Endodermal cell (in vitro differentiated cells): ENCODE data around the gene OR13C9. TPM values are rescaled to one million over a fixed set of nuclear protein-coding genes. Genes with fewer than 3 reads are reported as not detected.
"Not testable (repeated sequence)": the region's sequence is repeated elsewhere in the genome, so short reads cannot be mapped to it uniquely, and the experiment has no call there.

Experiments
- DNase-seq: peaks from one replicate; pipeline ENCODE4 v3.0.0-alpha.2; 2017
- H3K27ac ChIP-seq: 2 replicates; pipeline ENCODE4 v1.5.1; 2013; ENCODE audit warnings: mild to moderate bottlenecking, low read depth, low read length, moderate library complexity
- H3K27me3 ChIP-seq: 2 replicates; pipeline ENCODE4 v1.6.1; 2013; ENCODE audit warnings: mild to moderate bottlenecking, low read length, moderate library complexity; ENCODE audit not compliant: insufficient read depth, control insufficient read depth, poor library complexity, severe bottlenecking
- H3K36me3 ChIP-seq: 2 replicates; pipeline ENCODE4 v1.7.0; 2013; ENCODE audit warnings: mild to moderate bottlenecking, low read length, moderate library complexity; ENCODE audit not compliant: control insufficient read depth, insufficient read depth
- H3K4me1 ChIP-seq: one replicate; pipeline ENCODE4 v1.7.0; 2013; ENCODE audit warnings: low read length; ENCODE audit not compliant: control insufficient read depth, insufficient read depth
- H3K4me3 ChIP-seq: 2 replicates; pipeline ENCODE4 v1.5.1; 2013; ENCODE audit warnings: mild to moderate bottlenecking, low read length, moderate library complexity
- H3K9ac ChIP-seq: 2 replicates; pipeline ENCODE4 v1.6.1; 2013; ENCODE audit warnings: mild to moderate bottlenecking, low read length, moderate library complexity; ENCODE audit not compliant: poor library complexity, severe bottlenecking; ENCODE audit errors: extremely low read depth
- H3K9me3 ChIP-seq: 2 replicates; pipeline ENCODE4 v1.6.1; 2013; ENCODE audit warnings: mild to moderate bottlenecking, low read length, moderate library complexity; ENCODE audit not compliant: control insufficient read depth
- H3K27ac Mint-ChIP-seq: 2 replicates; pipeline ENCODE4 v1.8.0; 2020; ENCODE audit warnings: mixed read lengths
- H3K27me3 Mint-ChIP-seq: 2 replicates; pipeline ENCODE4 v1.8.0; 2021; ENCODE audit warnings: mild to moderate bottlenecking, mixed read lengths; ENCODE audit not compliant: insufficient read depth
- H3K36me3 Mint-ChIP-seq: 2 replicates; pipeline ENCODE4 v1.8.0; 2020; ENCODE audit warnings: low read depth, mixed read lengths
- H3K4me1 Mint-ChIP-seq: 2 replicates; pipeline ENCODE4 v1.8.0; 2020; ENCODE audit warnings: mixed read lengths
- H3K4me3 Mint-ChIP-seq: 2 replicates; pipeline ENCODE4 v1.8.0; 2020; ENCODE audit warnings: mild to moderate bottlenecking, moderate library complexity, mixed read lengths
- H3K9me3 Mint-ChIP-seq: 2 replicates; pipeline ENCODE4 v1.8.0; 2020; ENCODE audit warnings: mild to moderate bottlenecking, mixed read lengths
- WGBS, 2 experiments: methylation state at CpG; one replicate each; pipeline versions ENCODE4 v1.1.5 to v1.1.7; 2013; ENCODE audit warnings: missing lambda C conversion rate in 2 of 2, mixed read lengths in 1 of 2; ENCODE audit not compliant: insufficient coverage in 1 of 2, insufficient read length in 1 of 2; 5-methylcytosine and 5-hydroxymethylcytosine counted together
- total RNA-seq, 2 donors: library from RNA; stranded (reverse); fragmentation: NEBNext Ultra II Directional in 1 of 2; extraction: Animal tissue kit (Norgen Biotek cat#: 25700) in 1 of 2; gene quantifications; 2 replicates in 1 of 2; 3 replicates in 1 of 2; pipeline ENCODE4 v1.2.1, GENCODE V29; 2021
- TF ChIP-seq, protein P1 (sequence below): fragments of 200-600 bp; sonication (generic); conservative IDR thresholded peaks from 2 replicates; pipeline ENCODE4 v1.5.0; 2021; ENCODE audit warnings: antibody characterized with exemption, mild to moderate bottlenecking

Gene OR13C9
- total RNA-seq, 2 donors from 2014 or later: not detected

DNA sequence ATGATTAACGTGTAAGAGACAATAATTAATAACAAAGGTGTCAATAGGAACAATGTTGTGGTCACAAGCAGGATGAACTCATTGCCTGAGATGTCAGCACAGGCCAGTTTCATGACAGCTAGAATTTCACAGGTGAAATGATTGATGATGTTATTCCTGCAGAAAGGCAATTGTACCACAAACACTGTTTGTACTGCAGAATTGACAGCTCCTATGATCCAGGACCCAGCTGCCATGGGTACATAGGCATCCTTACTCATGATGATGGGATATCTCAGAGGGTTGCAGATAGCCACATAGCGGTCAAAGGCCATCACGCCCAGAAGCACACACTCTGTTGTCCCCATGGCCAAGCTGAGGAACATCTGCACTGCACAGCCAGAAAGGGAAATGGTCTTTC lies 19.3 kb downstream of the OR13C9 start:
- H3K4me1 ChIP-seq, H3K4me1 Mint-ChIP-seq, DNase-seq, H3K4me3 Mint-ChIP-seq, H3K9me3 Mint-ChIP-seq, H3K27me3 ChIP-seq, H3K4me3 ChIP-seq, H3K36me3 Mint-ChIP-seq, H3K36me3 ChIP-seq, H3K9ac ChIP-seq, H3K9me3 ChIP-seq, H3K27ac Mint-ChIP-seq, H3K27me3 Mint-ChIP-seq, H3K27ac ChIP-seq: not testable (repeated sequence)
- 67% methylated on average over 3 of the region's 3 CpGs; no CpG with 5 or more reads in 1 of the 2 experiments for WGBS, 2 experiments

DNA sequence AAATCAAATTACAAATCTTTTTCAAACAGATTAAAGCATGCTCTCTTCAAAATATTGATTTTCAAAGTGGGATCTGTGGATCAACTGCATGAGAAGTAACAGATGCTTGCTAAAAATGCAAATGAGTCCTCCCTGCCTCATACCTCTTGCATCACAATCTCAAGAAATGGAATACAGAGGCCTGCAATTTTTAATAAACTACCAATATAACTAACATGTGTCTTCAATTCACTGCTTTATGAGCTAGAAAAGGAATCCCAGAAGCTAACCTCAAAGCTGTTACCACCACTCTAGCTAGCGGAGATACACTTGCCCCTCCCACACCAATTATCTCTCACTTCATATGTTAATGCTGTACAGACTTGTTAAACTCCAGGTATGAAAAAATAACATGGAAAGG lies 28.4 kb downstream of the OR13C9 start:
- Mint-ChIP-seq H3K36me3 (no peaks in the 10 kb centered on the region), H3K27ac (no peak overlapping the region), H3K4me3 (no peak overlapping the region), H3K4me1 (no peaks in the 10 kb centered on the region), H3K9me3 (no peaks in the 10 kb centered on the region), H3K27me3 (peaks cover 2% of the 10 kb centered on the region)
- TF ChIP-seq, protein P1, sequence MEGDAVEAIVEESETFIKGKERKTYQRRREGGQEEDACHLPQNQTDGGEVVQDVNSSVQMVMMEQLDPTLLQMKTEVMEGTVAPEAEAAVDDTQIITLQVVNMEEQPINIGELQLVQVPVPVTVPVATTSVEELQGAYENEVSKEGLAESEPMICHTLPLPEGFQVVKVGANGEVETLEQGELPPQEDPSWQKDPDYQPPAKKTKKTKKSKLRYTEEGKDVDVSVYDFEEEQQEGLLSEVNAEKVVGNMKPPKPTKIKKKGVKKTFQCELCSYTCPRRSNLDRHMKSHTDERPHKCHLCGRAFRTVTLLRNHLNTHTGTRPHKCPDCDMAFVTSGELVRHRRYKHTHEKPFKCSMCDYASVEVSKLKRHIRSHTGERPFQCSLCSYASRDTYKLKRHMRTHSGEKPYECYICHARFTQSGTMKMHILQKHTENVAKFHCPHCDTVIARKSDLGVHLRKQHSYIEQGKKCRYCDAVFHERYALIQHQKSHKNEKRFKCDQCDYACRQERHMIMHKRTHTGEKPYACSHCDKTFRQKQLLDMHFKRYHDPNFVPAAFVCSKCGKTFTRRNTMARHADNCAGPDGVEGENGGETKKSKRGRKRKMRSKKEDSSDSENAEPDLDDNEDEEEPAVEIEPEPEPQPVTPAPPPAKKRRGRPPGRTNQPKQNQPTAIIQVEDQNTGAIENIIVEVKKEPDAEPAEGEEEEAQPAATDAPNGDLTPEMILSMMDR: no peak
- Histone ChIP-seq H3K27ac (no peak overlapping the region), H3K9me3 (no peaks in the 10 kb centered on the region), H3K4me1 (no peaks in the 10 kb centered on the region), H3K27me3 (no peaks in the 10 kb centered on the region), H3K4me3 (no peak overlapping the region), H3K36me3 (no peaks in the 10 kb centered on the region), H3K9ac (no peak overlapping the region)
- no peak for DNase-seq
- 0 to 21% methylated on average over 1 of the region's 1 CpG for WGBS, 2 experiments

GRCh38 chr9:104586496-104587180 lies 31.4 kb downstream of the OR13C9 start:
- Histone ChIP-seq H3K27ac (no peak overlapping the region), H3K27me3 (no peaks in the 10 kb centered on the region), H3K36me3 (no peaks in the 10 kb centered on the region), H3K9me3 (no peaks in the 10 kb centered on the region), H3K9ac (no peak overlapping the region), H3K4me3 (no peak overlapping the region), H3K4me1 (no peaks in the 10 kb centered on the region)
- TF ChIP-seq, protein P1: no peak
- Mint-ChIP-seq H3K36me3 (no peaks in the 10 kb centered on the region), H3K27me3 (peaks cover 2% of the 10 kb centered on the region), H3K4me3 (no peak overlapping the region), H3K4me1 (no peaks in the 10 kb centered on the region), H3K9me3 (no peaks in the 10 kb centered on the region), H3K27ac (no peak overlapping the region)
- DNase-seq: no peak
- 89% methylated on average over 1 of the region's 1 CpG; no CpG with 5 or more reads in 1 of the 2 experiments for WGBS, 2 experiments

- H3K27ac ChIP-seq: no peak overlapping the region
- Mint-ChIP-seq H3K36me3 (no peaks in the 10 kb centered on the region), H3K4me1 (no peaks in the 10 kb centered on the region), H3K4me3 (no peak overlapping the region), H3K27ac (no peak overlapping the region), H3K27me3 (no peaks in the 10 kb centered on the region), H3K9me3 (no peaks in the 10 kb centered on the region)
- TF ChIP-seq, protein P1: no peak
- no peaks in the 10 kb centered on the region for H3K9me3 ChIP-seq
- no peak overlapping the region for H3K4me3 ChIP-seq
- 100% methylated on average over 1 of the region's 1 CpG; no CpG with 5 or more reads in 1 of the 2 experiments for WGBS, 2 experiments
- H3K27me3 ChIP-seq: no peaks in the 10 kb centered on the region
- DNase-seq: no peak
- H3K36me3 ChIP-seq: no peaks in the 10 kb centered on the region
- H3K4me1 ChIP-seq: no peaks in the 10 kb centered on the region
- H3K9ac ChIP-seq: no peak overlapping the region
These were observed 37.4 kb downstream of the OR13C9 start for GRCh38 chr9:104580562-104580961.
